Hepatocyte (in vitro differentiated cells): ENCODE data around the gene TMEM237.

Source experiments
- EZH2 ChIP-seq: fragments of 200-600 bp; sonication (generic); IDR thresholded peaks from 2 replicates; pipeline ENCODE4 v1.6.1; 2016; ENCODE audit warnings: antibody characterized with exemption, mild to moderate bottlenecking, borderline replicate concordance
- TF ChIP-seq, protein P1 (sequence below): fragments of 200-600 bp; sonication (generic); IDR thresholded peaks from 2 replicates; pipeline ENCODE4 v1.5.1; 2016; ENCODE audit warnings: antibody characterized with exemption, mild to moderate bottlenecking; ENCODE audit not compliant: poor library complexity

DNA sequence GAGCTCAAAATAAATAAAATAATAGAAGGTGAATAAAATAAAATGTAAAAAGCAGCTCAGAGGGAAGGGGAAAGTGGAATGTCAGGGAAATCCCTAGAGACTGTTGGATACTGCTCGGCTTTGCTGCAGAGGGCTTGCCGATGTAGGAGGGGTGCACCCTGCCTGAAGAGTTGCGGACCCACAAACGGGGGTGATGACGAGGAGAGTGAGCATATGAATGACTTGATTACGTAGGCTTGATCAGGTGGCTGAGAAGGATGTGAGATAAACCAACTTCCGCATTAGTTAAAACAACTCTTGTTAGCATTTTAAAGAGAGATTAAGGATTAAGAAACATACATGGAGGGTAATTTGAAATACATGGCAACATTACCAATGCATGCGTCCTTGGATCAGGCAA, 21.0 kb upstream of the TMEM237 start:
- no peak for TF ChIP-seq EZH2
- TF ChIP-seq, protein P1, sequence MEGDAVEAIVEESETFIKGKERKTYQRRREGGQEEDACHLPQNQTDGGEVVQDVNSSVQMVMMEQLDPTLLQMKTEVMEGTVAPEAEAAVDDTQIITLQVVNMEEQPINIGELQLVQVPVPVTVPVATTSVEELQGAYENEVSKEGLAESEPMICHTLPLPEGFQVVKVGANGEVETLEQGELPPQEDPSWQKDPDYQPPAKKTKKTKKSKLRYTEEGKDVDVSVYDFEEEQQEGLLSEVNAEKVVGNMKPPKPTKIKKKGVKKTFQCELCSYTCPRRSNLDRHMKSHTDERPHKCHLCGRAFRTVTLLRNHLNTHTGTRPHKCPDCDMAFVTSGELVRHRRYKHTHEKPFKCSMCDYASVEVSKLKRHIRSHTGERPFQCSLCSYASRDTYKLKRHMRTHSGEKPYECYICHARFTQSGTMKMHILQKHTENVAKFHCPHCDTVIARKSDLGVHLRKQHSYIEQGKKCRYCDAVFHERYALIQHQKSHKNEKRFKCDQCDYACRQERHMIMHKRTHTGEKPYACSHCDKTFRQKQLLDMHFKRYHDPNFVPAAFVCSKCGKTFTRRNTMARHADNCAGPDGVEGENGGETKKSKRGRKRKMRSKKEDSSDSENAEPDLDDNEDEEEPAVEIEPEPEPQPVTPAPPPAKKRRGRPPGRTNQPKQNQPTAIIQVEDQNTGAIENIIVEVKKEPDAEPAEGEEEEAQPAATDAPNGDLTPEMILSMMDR, result no peak
